GM19395 (cell line): ENCODE measurements around the gene TMEM17.
"Not testable (repeated sequence)": the region's sequence is repeated elsewhere in the genome, so short reads cannot be mapped to it uniquely, and the experiment has no call there.

Experiments used
- ATAC-seq: cut with Tn5 transposase; IDR thresholded peaks from one replicate; pipeline ENCODE4 v1.9.1; 2021; ENCODE audit warnings: mild to moderate bottlenecking, moderate library complexity; ENCODE audit not compliant: unreplicated experiment

Gene TMEM17, protein sequence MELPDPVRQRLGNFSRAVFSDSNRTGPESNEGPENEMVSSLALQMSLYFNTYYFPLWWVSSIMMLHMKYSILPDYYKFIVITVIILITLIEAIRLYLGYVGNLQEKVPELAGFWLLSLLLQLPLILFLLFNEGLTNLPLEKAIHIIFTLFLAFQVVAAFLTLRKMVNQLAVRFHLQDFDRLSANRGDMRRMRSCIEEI

DNA sequence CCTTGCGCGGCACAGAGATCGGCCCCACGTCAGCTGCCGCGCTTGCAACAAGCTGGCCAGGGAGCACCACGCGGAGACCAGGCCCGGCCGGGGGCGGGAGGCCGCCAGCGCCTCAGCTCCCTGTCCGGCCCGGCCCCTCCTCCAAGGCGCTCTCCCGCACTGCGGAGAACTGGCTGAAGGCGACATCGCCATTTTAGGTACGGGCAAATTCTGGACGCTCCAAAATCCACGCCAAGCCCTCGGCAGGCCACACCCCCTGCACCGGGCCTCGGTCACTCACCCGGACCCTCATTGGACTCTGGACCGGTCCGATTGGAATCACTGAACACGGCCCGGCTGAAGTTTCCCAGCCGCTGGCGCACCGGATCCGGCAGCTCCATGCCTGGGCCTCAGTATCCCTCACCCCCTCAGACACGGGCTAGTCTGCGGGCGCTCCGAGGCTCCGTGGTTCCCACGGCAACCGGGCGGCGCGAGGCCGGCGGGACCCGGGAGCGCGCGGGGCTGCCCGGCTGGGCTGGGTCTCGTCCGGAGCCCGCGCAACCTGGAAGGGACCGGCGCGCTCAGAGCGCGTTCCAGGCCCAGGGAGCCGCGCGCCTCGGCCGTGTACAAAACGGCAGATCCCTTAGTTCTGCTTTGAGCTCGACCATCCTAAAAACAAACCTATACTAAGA, at the start of gene TMEM17:
TMEM17 (minus strand) TSS at position 446 of the 671 bp plus-strand sequence; CDS start at position 380, 66 bp downstream.
- peak; percentile 89 for ATAC-seq

- no peak for ATAC-seq
Observed at GRCh38 chr2:62554440-62554839, 48.4 kb upstream of the TMEM17 start.

- ATAC-seq = no peak
Observed at GRCh38 chr2:62550461-62550860, 44.5 kb upstream of the TMEM17 start.

DNA sequence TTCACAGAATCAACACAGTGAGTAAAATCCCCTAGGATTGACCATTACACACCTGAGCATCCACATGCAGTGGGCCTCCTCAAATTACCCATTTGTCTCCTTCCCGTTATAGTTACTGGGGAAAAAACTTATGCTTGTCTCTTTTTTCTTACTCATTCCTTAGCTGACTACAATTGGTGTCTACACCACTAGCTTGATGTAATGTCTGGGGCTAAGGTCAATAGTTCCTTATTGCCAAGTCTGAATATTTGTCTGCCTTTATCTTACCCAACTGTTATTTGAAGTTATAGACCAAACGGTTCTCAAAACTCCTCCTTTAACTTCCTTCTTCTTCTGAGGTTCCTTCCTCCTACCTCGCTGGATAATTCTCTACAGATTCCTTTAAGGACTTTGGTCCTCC, 41.9 kb upstream of the TMEM17 start:
- ATAC-seq = no peak

GRCh38 chr2:62545261-62545660, 39.3 kb upstream of the TMEM17 start:
- no peak for ATAC-seq

- no peak for ATAC-seq
Observed at GRCh38 chr2:62540408-62541168, 34.6 kb upstream of the TMEM17 start.

DNA sequence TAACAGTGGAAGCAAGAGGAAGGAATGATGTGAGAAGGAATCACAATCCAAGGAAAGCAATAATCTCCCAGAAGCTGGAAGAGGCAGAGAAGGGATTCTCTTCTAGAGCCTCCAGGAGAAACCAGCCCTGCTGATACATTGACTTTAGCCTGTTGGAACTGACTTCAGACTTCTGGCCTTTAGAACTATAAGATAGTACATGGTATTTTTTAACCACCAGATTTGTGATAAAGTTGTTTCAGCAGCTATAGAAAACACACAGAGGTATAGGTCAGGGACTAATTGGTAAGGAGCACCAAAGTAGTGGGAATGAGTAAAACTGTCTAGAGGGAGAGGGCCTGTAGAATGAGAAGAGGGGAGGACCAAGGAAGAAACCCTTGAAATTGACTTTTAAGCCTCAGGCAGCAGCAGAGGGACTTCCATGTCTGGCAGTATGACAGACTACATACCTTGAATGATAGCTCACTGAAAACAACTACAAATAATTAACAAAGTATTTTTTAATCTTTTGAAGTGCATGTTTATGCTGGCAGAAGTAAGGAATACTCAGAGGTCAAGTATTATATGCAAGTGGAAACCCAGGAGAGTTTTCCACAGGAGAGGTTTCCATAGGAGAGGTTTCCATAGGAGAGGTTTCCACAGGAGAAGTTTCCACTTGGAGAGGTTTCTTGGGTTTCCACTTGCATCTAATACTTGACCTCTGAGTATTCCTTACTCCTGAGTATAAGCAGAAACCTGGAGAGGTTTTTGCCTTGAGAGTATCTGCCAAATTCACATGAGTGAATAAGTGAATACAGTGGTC, 33.8 kb upstream of the TMEM17 start:
- ATAC-seq = no peak

- ATAC-seq = no peak
Observed at GRCh38 chr2:62538756-62539155, 32.8 kb upstream of the TMEM17 start.

- no peak for ATAC-seq
Observed at GRCh38 chr2:62537814-62538213, 31.8 kb upstream of the TMEM17 start.

GRCh38 chr2:62536873-62537547, 31.0 kb upstream of the TMEM17 start:
- no peak for ATAC-seq

GRCh38 chr2:62535521-62535920, 29.5 kb upstream of the TMEM17 start:
- not testable (repeated sequence) for ATAC-seq

DNA sequence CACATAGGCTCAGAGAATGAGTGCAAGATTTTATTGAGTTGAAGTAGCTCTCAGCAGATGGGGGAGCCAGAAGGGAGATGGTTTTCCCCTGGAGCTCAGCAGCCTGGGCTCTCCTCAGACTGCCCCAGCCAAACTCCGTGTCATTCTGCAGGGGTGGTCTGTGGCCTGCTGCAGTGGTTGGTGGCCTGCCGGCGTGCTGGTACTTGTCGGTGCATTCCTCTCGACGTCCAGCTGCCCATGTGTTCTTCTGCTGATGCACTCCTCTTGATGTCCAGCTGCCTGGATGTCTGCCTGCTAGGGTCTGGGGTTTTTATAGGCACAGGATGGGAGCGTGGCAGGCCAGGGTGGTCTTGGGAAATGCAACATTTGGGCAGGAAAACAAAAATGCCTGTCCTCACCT, 25.6 kb upstream of the TMEM17 start:
- ATAC-seq = no peak

- ATAC-seq = no peak
Observed at GRCh38 chr2:62529758-62530157, 23.8 kb upstream of the TMEM17 start.

GRCh38 chr2:62527478-62528210, 21.6 kb upstream of the TMEM17 start:
- no peak for ATAC-seq

DNA sequence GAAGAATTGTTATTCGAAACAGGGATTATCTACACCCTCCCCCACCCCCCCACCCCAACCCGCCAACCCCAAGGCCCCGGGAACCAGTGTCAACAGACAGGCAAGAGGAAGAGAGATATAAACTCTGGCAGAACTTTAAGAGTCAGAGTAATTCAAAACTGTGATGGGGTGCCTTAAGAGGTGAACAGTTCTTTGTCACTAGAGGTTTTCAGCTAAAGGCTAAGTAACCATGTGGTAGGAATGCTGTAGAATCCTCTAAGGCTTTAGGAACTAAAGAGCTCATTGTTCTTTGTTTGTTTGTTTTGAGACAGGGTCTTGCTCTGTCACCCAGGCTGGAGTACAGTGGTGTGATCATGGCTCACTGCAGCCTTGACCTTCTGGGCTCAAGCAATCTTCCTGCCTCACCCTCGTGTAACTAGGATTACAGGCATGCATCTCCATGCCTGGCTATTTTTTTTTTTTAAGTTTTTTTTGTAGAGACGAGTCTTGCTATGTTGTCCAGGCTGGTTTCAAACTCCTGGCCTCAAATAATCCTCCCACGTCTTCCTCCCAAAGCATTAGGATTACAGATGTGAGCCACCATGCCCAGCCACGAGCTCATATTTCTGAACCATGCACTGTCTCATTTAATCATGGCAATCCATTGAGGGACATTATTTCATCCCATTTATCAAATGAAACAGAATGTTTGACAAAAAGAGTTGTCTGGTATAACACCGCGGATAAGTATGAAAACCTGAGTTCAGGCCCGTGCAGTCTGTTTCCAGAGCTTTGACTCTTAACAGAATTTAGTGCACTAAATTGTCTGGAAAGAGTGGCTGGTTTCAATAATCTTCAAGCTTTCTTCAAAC, 20.8 kb upstream of the TMEM17 start:
- no peak for ATAC-seq

DNA sequence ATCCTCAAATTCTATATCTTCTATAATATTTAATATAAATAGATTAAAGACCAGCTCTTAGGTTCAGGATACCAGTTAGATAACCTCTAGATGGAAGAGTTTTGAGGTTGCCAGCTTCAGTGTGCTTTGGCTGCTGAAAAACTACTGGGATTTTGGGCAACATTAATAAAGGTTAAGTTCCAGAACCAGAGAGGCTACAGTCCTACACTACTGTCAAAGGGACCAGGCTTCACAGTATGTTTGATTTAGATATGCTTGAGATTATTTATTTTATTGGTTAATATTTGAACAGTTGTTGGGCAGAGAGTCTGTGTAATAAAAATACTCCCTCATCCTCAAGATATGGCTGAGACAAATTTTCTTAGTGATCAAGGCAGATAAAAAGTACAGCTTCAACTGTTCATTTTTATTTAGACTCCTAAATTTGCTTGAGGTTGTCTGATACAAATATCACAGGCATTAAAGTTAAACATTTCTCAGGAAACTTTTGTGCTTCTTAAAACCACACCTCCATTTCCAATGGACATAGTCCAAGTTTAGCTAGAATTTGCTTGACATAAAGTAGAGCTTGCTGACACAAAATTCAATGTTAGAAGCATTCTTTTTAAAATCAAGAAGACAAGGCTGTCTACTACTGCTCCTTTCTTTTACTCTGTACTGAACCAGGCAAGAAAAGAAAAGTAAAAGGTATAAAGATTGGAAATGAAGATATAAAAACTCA, 19.7 kb upstream of the TMEM17 start:
- ATAC-seq = no peak

GRCh38 chr2:62524293-62524941, 18.4 kb upstream of the TMEM17 start:
- ATAC-seq = no peak

GRCh38 chr2:62521061-62521460, 15.1 kb upstream of the TMEM17 start:
- ATAC-seq = not testable (repeated sequence)
